ENCODE results near the gene FLOT1. TPM values are rescaled to one million over a fixed set of nuclear protein-coding genes. Genes with fewer than 3 reads are reported as not detected.

Gene FLOT1
- total and polyA plus RNA-seq, 2 donors from 2014 or later: 227 to 317 TPM

DNA sequence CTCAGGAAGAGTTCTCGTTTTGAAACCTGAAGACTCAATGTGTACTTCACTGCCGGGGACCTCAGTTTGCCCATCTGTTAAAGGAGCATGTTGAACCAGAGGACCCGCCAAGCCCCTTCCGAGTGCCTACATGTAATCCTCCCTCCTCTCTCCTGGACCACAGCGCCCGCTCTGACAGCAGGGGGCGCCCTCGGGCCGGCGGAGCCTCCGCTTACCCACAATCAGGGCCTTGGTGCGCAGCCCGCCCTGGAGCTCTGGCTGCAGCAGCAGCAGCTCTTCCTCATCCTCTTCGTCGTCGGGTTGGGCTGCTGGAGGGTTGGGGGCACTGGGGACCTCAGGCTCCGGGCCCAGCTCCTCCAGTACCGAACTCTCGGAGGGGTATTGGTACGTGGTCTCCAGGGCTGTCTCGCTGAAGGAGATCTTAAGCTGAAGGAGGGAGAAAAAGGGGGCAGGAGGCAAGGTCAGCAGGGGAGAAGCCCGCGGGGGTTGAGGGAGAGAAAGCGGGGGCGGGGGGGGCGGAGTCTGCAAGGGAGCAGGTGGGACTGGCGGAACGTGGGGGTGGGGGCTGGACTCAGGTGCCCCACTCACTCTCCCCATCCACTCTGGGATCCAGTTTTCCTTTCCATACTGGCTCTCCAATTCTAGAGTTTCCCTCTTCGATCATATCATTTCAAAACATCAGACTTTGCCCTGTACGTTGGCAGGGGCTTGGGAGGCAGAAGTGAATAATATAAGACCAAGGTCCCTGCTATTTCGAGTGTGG, 63.3 kb downstream of the FLOT1 start:
- H3K27me3 ChIP-seq (ENCODE audit: control insufficient read depth, insufficient read depth, low read length): no peaks in the 10 kb centered on the region
- H3K36me3 ChIP-seq (ENCODE audit: control insufficient read depth in 2 of 3, insufficient read depth in 3 of 3, low read length in 3 of 3): peaks cover 0 to 6% (median 5%) of the 10 kb centered on the region in 3 donors
- no peaks in the 10 kb centered on the region for H3K9me3 ChIP-seq (ENCODE audit: control insufficient read depth in 2 of 3, insufficient read depth in 1 of 3, low read length in 3 of 3)
- peak overlapping the region in 1 of 3 donors; percentile 22 for H3K9ac ChIP-seq (ENCODE audit: low read length in 3 of 3)
- intact Hi-C loops (cut with DNase I): loop anchor here (5.0 kb wide), 1 partner anchor 53 kb away; no protein-coding TSS in a partner anchor
- no peak overlapping the region for H3K27ac ChIP-seq (ENCODE audit: low read depth in 2 of 2, low read length in 2 of 2)
- TF ChIP-seq, protein P1, sequence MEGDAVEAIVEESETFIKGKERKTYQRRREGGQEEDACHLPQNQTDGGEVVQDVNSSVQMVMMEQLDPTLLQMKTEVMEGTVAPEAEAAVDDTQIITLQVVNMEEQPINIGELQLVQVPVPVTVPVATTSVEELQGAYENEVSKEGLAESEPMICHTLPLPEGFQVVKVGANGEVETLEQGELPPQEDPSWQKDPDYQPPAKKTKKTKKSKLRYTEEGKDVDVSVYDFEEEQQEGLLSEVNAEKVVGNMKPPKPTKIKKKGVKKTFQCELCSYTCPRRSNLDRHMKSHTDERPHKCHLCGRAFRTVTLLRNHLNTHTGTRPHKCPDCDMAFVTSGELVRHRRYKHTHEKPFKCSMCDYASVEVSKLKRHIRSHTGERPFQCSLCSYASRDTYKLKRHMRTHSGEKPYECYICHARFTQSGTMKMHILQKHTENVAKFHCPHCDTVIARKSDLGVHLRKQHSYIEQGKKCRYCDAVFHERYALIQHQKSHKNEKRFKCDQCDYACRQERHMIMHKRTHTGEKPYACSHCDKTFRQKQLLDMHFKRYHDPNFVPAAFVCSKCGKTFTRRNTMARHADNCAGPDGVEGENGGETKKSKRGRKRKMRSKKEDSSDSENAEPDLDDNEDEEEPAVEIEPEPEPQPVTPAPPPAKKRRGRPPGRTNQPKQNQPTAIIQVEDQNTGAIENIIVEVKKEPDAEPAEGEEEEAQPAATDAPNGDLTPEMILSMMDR (IDR thresholded peaks at IDR 0.05; ENCODE audit: borderline replicate concordance, extremely low read depth, insufficient read depth): peak; percentile 100
- H3K4me1 ChIP-seq (ENCODE audit: control insufficient read depth in 2 of 3, insufficient read depth in 2 of 3, low read depth in 1 of 3, low read length in 3 of 3): peaks cover 0 to 15% (median 7%) of the 10 kb centered on the region in 3 donors
- no peak for FAIRE-seq
- DNase-seq: peak; percentile 89 to 95 (median 92)
- H3K4me3 ChIP-seq (ENCODE audit: low read length in 3 of 3): peak overlapping the region in 1 of 3 donors; percentile 17

Other genes with a start within 250 kb of the FLOT1 start
- gene GNL1, start 186.2 kb downstream of the FLOT1 start, total RNA-seq: 70.4 TPM
- 64.9 TPM for gene GNL1, start 186.2 kb downstream of the FLOT1 start, polyA plus RNA-seq (ENCODE audit: insufficient read depth, low read depth, low replicate concordance)
- 9.3 TPM for gene PRR3, start 185.4 kb downstream of the FLOT1 start, total RNA-seq
- 7.9 TPM for gene PRR3, start 185.4 kb downstream of the FLOT1 start, polyA plus RNA-seq (ENCODE audit: insufficient read depth, low read depth, low replicate concordance)
- gene ABCF1, start 171.2 kb downstream of the FLOT1 start, total RNA-seq: 47.2 TPM
- gene ABCF1, start 171.2 kb downstream of the FLOT1 start, polyA plus RNA-seq (ENCODE audit: insufficient read depth, low read depth, low replicate concordance): 32.9 TPM
- 65.0 TPM for gene PPP1R10, start 125.4 kb downstream of the FLOT1 start, total RNA-seq
- gene PPP1R10, start 125.4 kb downstream of the FLOT1 start, polyA plus RNA-seq (ENCODE audit: insufficient read depth, low read depth, low replicate concordance): 19.7 TPM
- 62.1 TPM for gene MRPS18B, start 124.8 kb downstream of the FLOT1 start, total RNA-seq
- gene MRPS18B, start 124.8 kb downstream of the FLOT1 start, polyA plus RNA-seq (ENCODE audit: insufficient read depth, low read depth, low replicate concordance): 135 TPM
- gene ATAT1, start 115.8 kb downstream of the FLOT1 start, total RNA-seq: 10.4 TPM
- gene ATAT1, start 115.8 kb downstream of the FLOT1 start, polyA plus RNA-seq (ENCODE audit: insufficient read depth, low read depth, low replicate concordance): 12.4 TPM
- gene C6orf136, start 95.6 kb downstream of the FLOT1 start, total RNA-seq: 27.4 TPM
- 45.6 TPM for gene C6orf136, start 95.6 kb downstream of the FLOT1 start, polyA plus RNA-seq (ENCODE audit: insufficient read depth, low read depth, low replicate concordance)
- 30.5 TPM for gene DHX16, start 69.7 kb downstream of the FLOT1 start, total RNA-seq
- gene DHX16, start 69.7 kb downstream of the FLOT1 start, polyA plus RNA-seq (ENCODE audit: insufficient read depth, low read depth, low replicate concordance): 26.7 TPM
- 51.9 TPM for gene PPP1R18, start 56.0 kb downstream of the FLOT1 start, total RNA-seq
- gene PPP1R18, start 56.0 kb downstream of the FLOT1 start, polyA plus RNA-seq (ENCODE audit: insufficient read depth, low read depth, low replicate concordance): 17.1 TPM
- gene NRM, start 51.7 kb downstream of the FLOT1 start, total RNA-seq: 14.2 TPM
- gene NRM, start 51.7 kb downstream of the FLOT1 start, polyA plus RNA-seq (ENCODE audit: insufficient read depth, low read depth, low replicate concordance): 14.2 TPM
- 47.9 TPM for gene MDC1, start 25.4 kb downstream of the FLOT1 start, total RNA-seq
- 9.5 TPM for gene MDC1, start 25.4 kb downstream of the FLOT1 start, polyA plus RNA-seq (ENCODE audit: insufficient read depth, low read depth, low replicate concordance)
- 295 TPM for gene TUBB, start 22.3 kb downstream of the FLOT1 start, total RNA-seq
- gene TUBB, start 22.3 kb downstream of the FLOT1 start, polyA plus RNA-seq (ENCODE audit: insufficient read depth, low read depth, low replicate concordance): 197 TPM
- 59.5 TPM for gene IER3, start 1.9 kb upstream of the FLOT1 start, total RNA-seq
- 94.3 TPM for gene IER3, start 1.9 kb upstream of the FLOT1 start, polyA plus RNA-seq (ENCODE audit: insufficient read depth, low read depth, low replicate concordance)
- gene DDR1, start 141.8 kb upstream of the FLOT1 start, total RNA-seq: 362 TPM
- 95.8 TPM for gene DDR1, start 141.8 kb upstream of the FLOT1 start, polyA plus RNA-seq (ENCODE audit: insufficient read depth, low read depth, low replicate concordance)
- 39.3 TPM for gene GTF2H4, start 165.5 kb upstream of the FLOT1 start, total RNA-seq
- gene GTF2H4, start 165.5 kb upstream of the FLOT1 start, polyA plus RNA-seq (ENCODE audit: insufficient read depth, low read depth, low replicate concordance): 20.9 TPM
- gene VARS2, start 171.6 kb upstream of the FLOT1 start, total RNA-seq: 34.5 TPM
- gene VARS2, start 171.6 kb upstream of the FLOT1 start, polyA plus RNA-seq (ENCODE audit: insufficient read depth, low read depth, low replicate concordance): 30.4 TPM
- 30.5 TPM for gene SFTA2, start 189.5 kb upstream of the FLOT1 start, total RNA-seq
- gene SFTA2, start 189.5 kb upstream of the FLOT1 start, polyA plus RNA-seq (ENCODE audit: insufficient read depth, low read depth, low replicate concordance): 7.4 TPM
- 0.13 TPM for gene MUCL3, start 198.3 kb upstream of the FLOT1 start, total RNA-seq
- not detected for gene MUCL3, start 198.3 kb upstream of the FLOT1 start, polyA plus RNA-seq (ENCODE audit: insufficient read depth, low read depth, low replicate concordance)
- not detected for gene MUC21, start 241.0 kb upstream of the FLOT1 start, total RNA-seq
- gene MUC21, start 241.0 kb upstream of the FLOT1 start, polyA plus RNA-seq (ENCODE audit: insufficient read depth, low read depth, low replicate concordance): not detected

All from kidney (tissue), 14 donors.